GM12801 (cell line): ENCODE data around the gene RTF1.

Experiments
- CTCF ChIP-seq: IDR thresholded peaks from one replicate; pipeline ENCODE4 v1.5.1; 2011; ENCODE audit warnings: control low read depth; ENCODE audit not compliant: insufficient read length; ENCODE audit errors: extremely low read depth

Gene RTF1

GRCh38 chr15:41512940-41513505 is 96.1 kb downstream of the RTF1 start:
- TF ChIP-seq CTCF: no peak

- no peak for TF ChIP-seq CTCF
These were observed 96.8 kb downstream of the RTF1 start, which contains the start of gene LTK for GRCh38 chr15:41513506-41514227. Gene LTK (minus strand): TSS chr15:41513827. CDS start chr15:41513709, 118 bp downstream.

- TF ChIP-seq CTCF: no peak
These were observed 101.1 kb downstream of the RTF1 start for GRCh38 chr15:41517895-41518449.

- TF ChIP-seq CTCF: no peak
These were observed 103.7 kb downstream of the RTF1 start for GRCh38 chr15:41520636-41521035.

GRCh38 chr15:41521614-41522013 is 104.7 kb downstream of the RTF1 start:
- no peak for TF ChIP-seq CTCF

GRCh38 chr15:41523097-41523496 is 106.2 kb downstream of the RTF1 start:
- TF ChIP-seq CTCF: no peak

GRCh38 chr15:41530363-41530956 is 113.6 kb downstream of the RTF1 start:
- TF ChIP-seq CTCF: no peak
